Measurements from ENCODE around the gene AVPR2. TPM values are rescaled to one million over a fixed set of nuclear protein-coding genes. Genes with fewer than 3 reads are reported as not detected.

The AVPR2 gene
- total RNA-seq, 4 donors from 2014 or later = 1.1 to 2.8 (median 2.6) TPM; not detected in 1

DNA sequence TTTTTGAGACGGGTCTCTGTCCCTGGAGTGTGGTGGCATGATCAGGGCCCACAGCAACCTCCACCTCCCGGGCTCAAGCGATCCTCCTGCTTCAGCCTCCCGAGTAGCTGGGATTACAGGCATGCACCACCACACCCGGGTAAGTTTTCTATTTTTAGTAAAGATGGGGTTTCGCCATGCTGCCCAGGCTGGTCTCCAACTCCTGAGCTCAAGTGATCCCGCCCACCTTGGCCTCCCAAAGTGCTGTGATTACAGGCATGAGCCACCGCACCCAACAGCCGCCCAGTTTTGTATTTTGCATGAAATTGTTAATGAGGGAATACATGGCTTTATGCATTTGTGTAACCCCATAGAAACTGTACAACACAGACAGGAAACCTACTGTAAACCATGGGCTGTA lies 24.4 kb downstream of the AVPR2 start:
- TF ChIP-seq, protein P1, sequence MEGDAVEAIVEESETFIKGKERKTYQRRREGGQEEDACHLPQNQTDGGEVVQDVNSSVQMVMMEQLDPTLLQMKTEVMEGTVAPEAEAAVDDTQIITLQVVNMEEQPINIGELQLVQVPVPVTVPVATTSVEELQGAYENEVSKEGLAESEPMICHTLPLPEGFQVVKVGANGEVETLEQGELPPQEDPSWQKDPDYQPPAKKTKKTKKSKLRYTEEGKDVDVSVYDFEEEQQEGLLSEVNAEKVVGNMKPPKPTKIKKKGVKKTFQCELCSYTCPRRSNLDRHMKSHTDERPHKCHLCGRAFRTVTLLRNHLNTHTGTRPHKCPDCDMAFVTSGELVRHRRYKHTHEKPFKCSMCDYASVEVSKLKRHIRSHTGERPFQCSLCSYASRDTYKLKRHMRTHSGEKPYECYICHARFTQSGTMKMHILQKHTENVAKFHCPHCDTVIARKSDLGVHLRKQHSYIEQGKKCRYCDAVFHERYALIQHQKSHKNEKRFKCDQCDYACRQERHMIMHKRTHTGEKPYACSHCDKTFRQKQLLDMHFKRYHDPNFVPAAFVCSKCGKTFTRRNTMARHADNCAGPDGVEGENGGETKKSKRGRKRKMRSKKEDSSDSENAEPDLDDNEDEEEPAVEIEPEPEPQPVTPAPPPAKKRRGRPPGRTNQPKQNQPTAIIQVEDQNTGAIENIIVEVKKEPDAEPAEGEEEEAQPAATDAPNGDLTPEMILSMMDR (IDR thresholded peaks at IDR 0.05) = no peak
- TF ChIP-seq POLR2A (IDR thresholded peaks at IDR 0.05) = no peak
- no peak for DNase-seq
- no peak overlapping the region for H3K27ac ChIP-seq
- peaks cover 4 to 21% of the 10 kb centered on the region in 2 donors for H3K4me1 ChIP-seq
- H3K9me3 ChIP-seq = no peaks in the 10 kb centered on the region
- peaks cover 0 to 5% of the 10 kb centered on the region in 2 donors for H3K36me3 ChIP-seq
- WGBS, 2 donors = 44 to 72% methylated on average over 4 to 6 of the region's 9 CpGs
- H3K27me3 ChIP-seq = no peaks in the 10 kb centered on the region
- intact Hi-C loops (cut with DNase I) = no loop called here
- H3K4me3 ChIP-seq (replicated peaks in 1 of 3) = no peak overlapping the region

DNA sequence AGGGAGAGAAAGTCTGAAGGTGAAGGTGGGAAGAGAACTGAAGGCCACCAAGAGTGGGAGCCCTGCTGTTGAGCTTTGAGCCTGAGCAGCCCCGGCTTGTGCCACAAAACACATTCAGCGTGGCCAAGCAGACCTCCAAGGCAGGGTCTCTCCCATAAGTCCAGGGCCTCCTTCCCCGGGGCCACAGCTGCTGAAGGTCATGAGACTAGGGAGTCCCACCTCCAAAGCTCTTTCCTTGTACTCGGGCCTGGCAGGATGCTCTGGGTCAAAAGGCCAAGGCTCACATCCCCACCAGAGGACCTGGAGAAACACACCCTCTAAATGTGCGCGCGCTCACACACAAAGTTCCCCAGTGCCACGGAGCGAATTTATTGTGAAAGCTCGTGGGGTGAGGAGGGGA lies 25.1 kb downstream of the AVPR2 start:
- H3K27ac ChIP-seq = no peak overlapping the region
- H3K4me3 ChIP-seq (replicated peaks in 1 of 3) = no peak overlapping the region
- TF ChIP-seq, protein P1 (IDR thresholded peaks at IDR 0.05) = no peak
- no peak for TF ChIP-seq POLR2A (IDR thresholded peaks at IDR 0.05)
- 85% methylated on average over 4 of the region's 10 CpGs; no CpG with 5 or more reads in 1 of the 2 donors for WGBS, 2 donors
- no peaks in the 10 kb centered on the region for H3K27me3 ChIP-seq
- no peak for DNase-seq
- no peaks in the 10 kb centered on the region for H3K9me3 ChIP-seq
- intact Hi-C loops (cut with DNase I) = no loop called here
- H3K36me3 ChIP-seq = peaks cover 0 to 5% of the 10 kb centered on the region in 2 donors
- peaks cover 4 to 26% of the 10 kb centered on the region in 2 donors for H3K4me1 ChIP-seq

DNA sequence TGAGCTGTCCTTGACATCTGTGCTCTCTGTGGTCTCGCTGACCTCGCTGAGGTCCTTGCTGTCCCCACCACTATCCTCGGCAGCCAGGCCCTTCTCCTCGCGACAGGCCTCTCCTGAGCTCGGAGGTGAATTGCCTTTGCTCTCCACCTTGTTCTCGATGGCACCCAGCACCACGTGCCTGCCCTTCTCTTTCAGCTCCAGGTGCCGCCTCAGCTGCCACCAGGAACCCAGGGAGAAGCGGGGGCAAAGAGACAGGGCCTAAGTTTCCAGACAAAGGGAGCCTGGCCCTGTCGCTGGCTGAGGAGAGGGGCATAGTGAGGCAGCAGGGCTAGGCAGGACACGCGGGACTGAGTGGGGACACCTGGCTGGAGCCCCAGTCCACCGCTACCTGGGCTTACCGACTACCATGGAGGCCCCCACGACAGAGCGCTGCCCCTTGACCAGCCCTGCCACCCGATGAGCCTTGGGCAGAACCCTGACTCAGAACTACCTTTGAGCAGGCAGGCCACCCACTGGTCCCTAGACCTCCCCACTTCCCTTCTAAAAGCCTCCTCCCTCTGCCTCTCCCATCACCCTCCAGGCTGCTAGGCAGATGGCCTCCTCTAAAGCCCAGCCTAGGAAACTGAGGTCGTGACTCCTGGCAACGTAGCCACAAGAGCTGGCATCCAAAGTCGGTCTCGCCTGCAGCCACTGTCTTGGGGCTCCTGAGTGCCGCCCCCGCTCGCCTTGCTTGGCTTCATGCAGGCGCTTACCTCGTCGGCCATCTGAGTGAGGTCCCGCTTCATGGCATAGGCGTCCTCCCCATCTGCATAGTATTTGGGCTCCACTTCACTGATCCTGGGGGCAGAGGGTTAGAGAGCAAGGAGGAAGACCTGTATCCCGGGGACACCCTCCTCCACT lies 25.8 kb downstream of the AVPR2 start:
- WGBS, 2 donors = 93% methylated on average over 14 of the region's 31 CpGs; no CpG with 5 or more reads in 1 of the 2 donors
- intact Hi-C loops (cut with DNase I) = loop anchor here (10.0 kb wide), 1 partner anchor 55 kb away; no protein-coding TSS in a partner anchor
- Histone ChIP-seq H3K9me3 (no peaks in the 10 kb centered on the region), H3K27ac (no peak overlapping the region), H3K4me1 (peaks cover 4 to 26% of the 10 kb centered on the region in 2 donors), H3K27me3 (no peaks in the 10 kb centered on the region), H3K36me3 (peaks cover 0 to 5% of the 10 kb centered on the region in 2 donors), H3K4me3 (replicated peaks in 1 of 3) (no peak overlapping the region)
- TF ChIP-seq POLR2A (IDR thresholded peaks at IDR 0.05) = no peak
- TF ChIP-seq, protein P1 (IDR thresholded peaks at IDR 0.05) = no peak
- no peak for DNase-seq

DNA sequence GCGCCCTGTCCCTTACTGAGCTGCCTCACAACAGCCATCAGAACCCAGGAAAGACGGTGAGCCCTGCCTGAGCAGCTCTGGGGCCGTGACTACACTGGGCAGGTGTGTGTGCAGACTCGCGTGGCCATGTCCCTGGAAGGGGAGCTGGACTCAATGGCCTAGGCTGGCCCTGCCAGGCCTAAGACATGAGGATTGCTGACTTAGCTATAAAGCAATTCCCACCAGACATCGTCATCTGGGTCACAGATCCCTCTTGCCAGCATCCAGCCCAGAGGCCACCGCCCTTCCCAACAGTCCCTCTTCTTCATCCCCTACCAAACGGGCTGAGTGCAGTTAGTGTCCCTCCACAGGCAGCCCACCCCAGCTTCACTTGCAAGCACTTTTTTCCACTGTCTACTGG lies 26.7 kb downstream of the AVPR2 start:
- TF ChIP-seq, protein P1 (IDR thresholded peaks at IDR 0.05) = no peak
- intact Hi-C loops (cut with DNase I) = loop anchor here (10.0 kb wide), 1 partner anchor 56 kb away; no protein-coding TSS in a partner anchor
- Histone ChIP-seq H3K27me3 (no peaks in the 10 kb centered on the region), H3K27ac (no peak overlapping the region), H3K4me1 (peaks cover 4 to 31% of the 10 kb centered on the region in 2 donors), H3K9me3 (no peaks in the 10 kb centered on the region), H3K4me3 (replicated peaks in 1 of 3) (no peak overlapping the region), H3K36me3 (peaks cover 0 to 5% of the 10 kb centered on the region in 2 donors)
- 78 to 100% methylated on average over 2 to 4 of the region's 8 CpGs for WGBS, 2 donors
- DNase-seq = no peak

DNA sequence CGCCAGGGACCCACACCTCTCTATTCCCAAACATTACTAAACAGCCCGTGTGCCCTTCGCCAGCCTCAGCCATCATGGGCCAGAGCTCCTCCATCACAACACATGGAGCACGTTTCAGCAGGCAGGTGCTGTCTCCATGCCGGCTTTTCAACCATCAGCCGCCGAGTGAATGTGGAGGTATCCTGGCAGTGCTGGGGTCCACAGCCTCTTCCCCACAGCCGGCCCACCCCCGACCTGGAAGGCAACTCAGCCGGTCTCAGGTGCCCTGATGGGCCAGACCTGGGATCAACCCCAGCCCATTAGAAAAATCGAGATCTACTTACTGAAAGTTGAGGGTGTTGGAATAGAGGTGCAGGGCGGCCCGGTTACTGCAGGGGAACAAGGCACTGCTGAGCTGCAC lies 27.3 kb downstream of the AVPR2 start:
- WGBS, 2 donors = 87 to 95% methylated on average over 3 to 11 of the region's 13 CpGs
- Histone ChIP-seq H3K27me3 (no peaks in the 10 kb centered on the region), H3K4me1 (peaks cover 4 to 26% of the 10 kb centered on the region in 2 donors), H3K27ac (no peak overlapping the region), H3K4me3 (replicated peaks in 1 of 3) (no peak overlapping the region), H3K36me3 (peaks cover 0 to 5% of the 10 kb centered on the region in 2 donors), H3K9me3 (no peaks in the 10 kb centered on the region)
- no peak for DNase-seq
- TF ChIP-seq, protein P1 (IDR thresholded peaks at IDR 0.05) = no peak
- no peak for TF ChIP-seq POLR2A (IDR thresholded peaks at IDR 0.05)
- intact Hi-C loops (cut with DNase I) = loop anchor here (10.0 kb wide), 1 partner anchor 57 kb away; no protein-coding TSS in a partner anchor
